Astrocyte of the spinal cord (primary cell): ENCODE data around the gene CCM2.

ENCODE experiments used
- DNase-seq: peaks from one replicate; pipeline ENCODE4 v3.0.0; 2011; ENCODE audit warnings: low read depth, low spot score
- H3K4me3 ChIP-seq: 2 replicates; pipeline ENCODE4 v1.5.1; 2011; ENCODE audit warnings: low read depth, mild to moderate bottlenecking, low read length, moderate library complexity
- CTCF ChIP-seq: IDR thresholded peaks from 2 replicates; pipeline ENCODE4 v1.5.1; 2012; ENCODE audit warnings: low read depth, mild to moderate bottlenecking, low read length, inconsistent platforms
- in situ Hi-C: cut with HindIII; loops from 2 replicates; pipeline ENCODE4 v1.10.0; 2017; ENCODE audit warnings: low sequenced_read_pairs

Gene CCM2

GRCh38 chr7:45081670-45081974, 81.6 kb downstream of the CCM2 start:
- DNase-seq, result no peak
- no peak for TF ChIP-seq CTCF
- no peak overlapping the region for H3K4me3 ChIP-seq
- in situ Hi-C loops, result no loop called here

GRCh38 chr7:45082031-45082830, 82.2 kb downstream of the CCM2 start:
- DNase-seq, result no peak
- no peak overlapping the region for H3K4me3 ChIP-seq
- TF ChIP-seq CTCF, result no peak
- in situ Hi-C loops, result no loop called here

- H3K4me3 ChIP-seq, result no peak overlapping the region
- in situ Hi-C loops, result no loop called here
- DNase-seq, result no peak
- TF ChIP-seq CTCF, result no peak
These were observed 82.9 kb downstream of the CCM2 start for GRCh38 chr7:45082831-45083331.

GRCh38 chr7:45084336-45084735, 84.3 kb downstream of the CCM2 start:
- H3K4me3 ChIP-seq, result no peak overlapping the region
- in situ Hi-C loops, result no loop called here
- no peak for TF ChIP-seq CTCF
- no peak for DNase-seq

- no peak for DNase-seq
- in situ Hi-C loops, result no loop called here
- TF ChIP-seq CTCF, result no peak
- no peak overlapping the region for H3K4me3 ChIP-seq
These were observed 85.1 kb downstream of the CCM2 start for GRCh38 chr7:45084901-45085618.

- no peak overlapping the region for H3K4me3 ChIP-seq
- TF ChIP-seq CTCF, result no peak
- in situ Hi-C loops, result no loop called here
- no peak for DNase-seq
These were observed 85.7 kb downstream of the CCM2 start for GRCh38 chr7:45085619-45086200.
